Stimulated activated CD4-positive, alpha-beta T cell treated with anti-CD3 and anti-CD28 coated beads, Interleukin-2, amount 100 ng/mL, for 4 hours (primary cell): ENCODE measurements around the gene MYRIP.
"Not testable (repeated sequence)": the region's sequence is repeated elsewhere in the genome, so short reads cannot be mapped to it uniquely, and the experiment has no call there.

ENCODE experiments used
- DNase-seq: peaks from one replicate; pipeline ENCODE4 v3.0.0-alpha.2; 2020; ENCODE audit warnings: low read depth

MYRIP gene

GRCh38 chr3:39808467-39809180 is 785 bp upstream of the MYRIP start:
- DNase-seq, result no peak

- DNase-seq, result no peak
Measured at GRCh38 chr3:39809995-39810595, 686 bp downstream of the MYRIP start.

GRCh38 chr3:39810647-39811161 is 1.3 kb downstream of the MYRIP start:
- DNase-seq, result no peak

- no peak for DNase-seq
Measured at GRCh38 chr3:39811561-39811960, 2.2 kb downstream of the MYRIP start.

GRCh38 chr3:39812537-39812936 is 3.1 kb downstream of the MYRIP start:
- DNase-seq, result no peak

GRCh38 chr3:39814007-39814406 is 4.6 kb downstream of the MYRIP start:
- no peak for DNase-seq

GRCh38 chr3:39819899-39820298 is 10.5 kb downstream of the MYRIP start:
- no peak for DNase-seq

GRCh38 chr3:39833764-39834163 is 24.4 kb downstream of the MYRIP start:
- DNase-seq, result not testable (repeated sequence)

GRCh38 chr3:39839484-39839883 is 30.1 kb downstream of the MYRIP start:
- no peak for DNase-seq

GRCh38 chr3:39843440-39843839 is 34.0 kb downstream of the MYRIP start:
- no peak for DNase-seq

- DNase-seq, result no peak
Measured at GRCh38 chr3:39848365-39848764, 39.0 kb downstream of the MYRIP start.

GRCh38 chr3:39849992-39850715 is 40.7 kb downstream of the MYRIP start:
- DNase-seq, result no peak

GRCh38 chr3:39850716-39851032 is 41.3 kb downstream of the MYRIP start:
- no peak for DNase-seq

GRCh38 chr3:39855517-39855916 is 46.1 kb downstream of the MYRIP start:
- DNase-seq, result no peak

- DNase-seq, result no peak
Measured at GRCh38 chr3:39869890-39870289, 60.5 kb downstream of the MYRIP start.

- no peak for DNase-seq
Measured at GRCh38 chr3:39870706-39871105, 61.3 kb downstream of the MYRIP start.

GRCh38 chr3:39879581-39879980 is 70.2 kb downstream of the MYRIP start:
- no peak for DNase-seq

- no peak for DNase-seq
Measured at GRCh38 chr3:39882111-39882510, 72.7 kb downstream of the MYRIP start.

GRCh38 chr3:39892068-39892467 is 82.7 kb downstream of the MYRIP start:
- no peak for DNase-seq

- DNase-seq, result no peak
Measured at GRCh38 chr3:39896184-39896583, 86.8 kb downstream of the MYRIP start.

GRCh38 chr3:39900462-39901002 is 91.1 kb downstream of the MYRIP start:
- no peak for DNase-seq

- DNase-seq, result no peak
Measured at GRCh38 chr3:39903253-39903652, 93.8 kb downstream of the MYRIP start.

- no peak for DNase-seq
Measured at GRCh38 chr3:39905788-39906187, 96.4 kb downstream of the MYRIP start.
